ENCODE measurements around the gene TNPO2.

- no peak for TF ChIP-seq CTCF (IDR thresholded peaks at IDR 0.05; ENCODE audit: poor library complexity)
- no peak for TF ChIP-seq EZH2 (IDR thresholded peaks at IDR 0.05; ENCODE audit: borderline replicate concordance)
Observed at GRCh38 chr19:12745166-12745897, 21.6 kb upstream of the TNPO2 start.

Data from hepatocyte (in vitro differentiated cells).